Sigmoid colon (tissue), 3 donors: ENCODE data around the gene LATS2.
"Not testable (repeated sequence)": the region's sequence is repeated elsewhere in the genome, so short reads cannot be mapped to it uniquely, and the experiment has no call there.

Experiments
- CTCF ChIP-seq, 4 experiments: fragments of 450-650 bp in 3 of 4; fragments of 200-600 bp in 1 of 4; IDR thresholded peaks; one replicate each; pipeline ENCODE4 v1.5.1; 2016 to 2019; ENCODE audit warnings: antibody characterized with exemption in 4 of 4, mild to moderate bottlenecking in 3 of 4, moderate library complexity in 2 of 4
- POLR2A ChIP-seq, 2 donors: fragments of 450-650 bp; IDR thresholded peaks; one replicate each; pipeline ENCODE4 v1.6.1; 2016; ENCODE audit warnings: antibody characterized with exemption in 2 of 2, mild to moderate bottlenecking in 2 of 2, moderate library complexity in 2 of 2

DNA sequence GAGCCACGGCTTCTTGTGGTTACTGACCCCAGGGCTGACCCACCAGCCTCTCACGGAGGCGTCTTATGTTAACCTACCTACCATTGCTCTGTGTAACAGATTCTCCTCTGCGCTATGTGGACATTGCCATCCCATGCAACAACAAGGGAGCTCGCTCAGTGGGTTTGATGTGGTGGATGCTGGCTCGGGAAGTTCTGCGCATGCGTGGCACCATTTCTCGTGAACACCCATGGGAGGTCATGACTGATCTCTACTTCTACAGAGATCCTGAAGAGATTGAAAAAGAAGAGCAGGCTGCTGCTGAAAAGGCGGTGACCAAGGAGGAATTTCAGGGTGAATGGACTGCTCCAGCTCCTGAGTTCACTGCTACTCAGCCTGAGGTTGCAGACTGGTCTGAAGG lies 99.7 kb downstream of the LATS2 start:
- TF ChIP-seq POLR2A, CTCF (IDR thresholded peaks at IDR 0.05): not testable (repeated sequence)
